ENCODE measurements around the gene NCEH1.

NCEH1 gene

GRCh38 chr3:172614340-172615274 is 96.3 kb downstream of the NCEH1 start:
- ChIA-PET CTCF (interaction anchor here (0.6 to 1.1 kb wide), 5 partner anchors 97 to 629 kb away, joined by 3 to 5 read pairs (median 4); partner anchors contain the start of genes ECT2 and GHSR), POLR2A (ENCODE audit: low non-redundant PET) (no interaction called here)
- TF ChIP-seq, protein P1, sequence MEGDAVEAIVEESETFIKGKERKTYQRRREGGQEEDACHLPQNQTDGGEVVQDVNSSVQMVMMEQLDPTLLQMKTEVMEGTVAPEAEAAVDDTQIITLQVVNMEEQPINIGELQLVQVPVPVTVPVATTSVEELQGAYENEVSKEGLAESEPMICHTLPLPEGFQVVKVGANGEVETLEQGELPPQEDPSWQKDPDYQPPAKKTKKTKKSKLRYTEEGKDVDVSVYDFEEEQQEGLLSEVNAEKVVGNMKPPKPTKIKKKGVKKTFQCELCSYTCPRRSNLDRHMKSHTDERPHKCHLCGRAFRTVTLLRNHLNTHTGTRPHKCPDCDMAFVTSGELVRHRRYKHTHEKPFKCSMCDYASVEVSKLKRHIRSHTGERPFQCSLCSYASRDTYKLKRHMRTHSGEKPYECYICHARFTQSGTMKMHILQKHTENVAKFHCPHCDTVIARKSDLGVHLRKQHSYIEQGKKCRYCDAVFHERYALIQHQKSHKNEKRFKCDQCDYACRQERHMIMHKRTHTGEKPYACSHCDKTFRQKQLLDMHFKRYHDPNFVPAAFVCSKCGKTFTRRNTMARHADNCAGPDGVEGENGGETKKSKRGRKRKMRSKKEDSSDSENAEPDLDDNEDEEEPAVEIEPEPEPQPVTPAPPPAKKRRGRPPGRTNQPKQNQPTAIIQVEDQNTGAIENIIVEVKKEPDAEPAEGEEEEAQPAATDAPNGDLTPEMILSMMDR (conservative IDR thresholded peaks at IDR 0.05; ENCODE audit: low read depth) = no peak
- DNase-seq (ENCODE audit: low spot score) = no peak
- peak overlapping the region; percentile 21; the same call in 1 of the 2 replicates for H3K27ac ChIP-seq

DNA sequence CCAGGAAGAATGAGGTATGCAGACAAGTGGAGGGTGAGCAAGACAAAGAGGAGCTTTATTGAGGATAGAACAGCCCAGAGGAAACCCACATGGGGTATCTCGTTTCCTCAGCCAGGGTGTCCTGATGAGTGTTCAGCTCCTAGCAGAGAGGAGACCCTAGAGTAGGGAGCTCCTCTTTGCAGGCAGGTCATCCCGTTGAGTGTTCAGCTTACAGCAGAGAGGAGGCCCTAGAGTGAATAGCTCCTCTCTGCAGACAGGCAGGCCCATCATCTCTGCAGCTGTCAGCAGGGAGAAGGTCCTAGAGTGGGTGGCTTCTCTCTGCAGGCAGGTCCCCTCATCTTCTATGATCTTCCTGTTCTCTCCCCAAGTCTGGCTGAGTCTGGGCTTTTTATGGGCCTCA is 97.0 kb downstream of the NCEH1 start:
- no peak overlapping the region for H3K27ac ChIP-seq
- POLR2A ChIA-PET (ENCODE audit: low non-redundant PET) = no interaction called here
- CTCF ChIA-PET = interaction anchor here (0.6 to 1.1 kb wide), 2 partner anchors 97 to 166 kb away, joined by 3 to 4 read pairs; partner anchors contain the start of gene GHSR
- TF ChIP-seq, protein P1 (conservative IDR thresholded peaks at IDR 0.05; ENCODE audit: low read depth) = no peak
- DNase-seq (ENCODE audit: low spot score) = no peak

DNA sequence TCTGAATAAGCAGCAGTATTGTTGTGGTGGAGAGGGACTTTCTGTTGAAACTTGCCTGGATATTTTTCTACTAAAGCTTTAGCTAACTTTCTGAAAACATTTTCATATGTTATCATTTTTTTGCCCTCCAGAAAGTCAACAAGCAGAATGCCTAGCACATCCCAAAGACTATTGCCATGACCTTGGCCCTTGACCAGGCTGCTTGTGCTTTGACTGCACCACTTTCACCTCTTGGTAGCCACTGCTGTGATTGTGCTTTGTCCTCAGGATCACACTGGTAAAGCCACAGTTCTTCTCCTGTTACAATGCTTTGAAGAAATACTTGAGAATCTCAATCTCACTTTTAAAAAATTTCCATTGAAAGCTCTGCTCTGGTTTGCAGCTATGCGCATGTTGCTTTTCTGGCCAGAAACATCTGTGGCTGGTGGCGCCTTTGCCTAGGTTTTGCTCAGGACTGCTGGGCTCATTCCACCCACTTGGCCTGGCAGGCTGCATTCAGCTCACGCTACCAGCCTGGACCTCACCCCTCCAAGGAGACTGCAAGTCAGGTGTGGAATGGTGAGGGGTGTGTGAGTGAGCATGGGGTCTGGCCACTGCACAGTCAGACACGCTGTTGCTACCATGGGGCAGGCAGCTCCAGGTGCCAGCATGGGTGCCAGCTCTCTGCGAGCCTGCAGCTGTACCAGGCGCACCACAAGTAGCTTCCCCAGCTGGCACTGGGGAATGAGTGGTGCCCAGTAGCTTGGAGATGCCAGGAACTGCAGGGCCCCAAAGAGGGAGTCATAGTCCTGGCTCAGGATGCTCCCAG is 97.8 kb downstream of the NCEH1 start:
- ChIA-PET POLR2A (ENCODE audit: low non-redundant PET) (no interaction called here), CTCF (no interaction called here)
- no peak for DNase-seq (ENCODE audit: low spot score)
- TF ChIP-seq, protein P1 (conservative IDR thresholded peaks at IDR 0.05; ENCODE audit: low read depth) = no peak
- H3K27ac ChIP-seq = no peak overlapping the region

- TF ChIP-seq, protein P1 (conservative IDR thresholded peaks at IDR 0.05; ENCODE audit: low read depth) = no peak
- ChIA-PET POLR2A (ENCODE audit: low non-redundant PET) (no interaction called here), CTCF (interaction anchor here (0.6 to 2.6 kb wide), 2 partner anchors 13 to 242 kb away, joined by 3 to 11 read pairs; no protein-coding TSS in a partner anchor)
- no peak for DNase-seq (ENCODE audit: low spot score)
- H3K27ac ChIP-seq = no peak overlapping the region
Measured at GRCh38 chr3:172609750-172610149, 101.1 kb downstream of the NCEH1 start.

GRCh38 chr3:172608575-172608974 is 102.3 kb downstream of the NCEH1 start:
- DNase-seq (ENCODE audit: low spot score) = no peak

More at GRCh38 chr3:172608575-172608974, 102.3 kb downstream of the NCEH1 start:
- H3K27ac ChIP-seq = no peak overlapping the region
- ChIA-PET POLR2A (ENCODE audit: low non-redundant PET) (no interaction called here), CTCF (interaction anchor here (2.6 kb wide), 1 partner anchor 12 kb away, joined by 11 read pairs; no protein-coding TSS in a partner anchor)
- TF ChIP-seq, protein P1 (conservative IDR thresholded peaks at IDR 0.05; ENCODE audit: low read depth) = no peak

Data from RWPE1 (cell line).